Esophagus muscularis mucosa (tissue), 4 donors: ENCODE measurements around the gene GPR27. TPM values are rescaled to one million over a fixed set of nuclear protein-coding genes. Genes with fewer than 3 reads are reported as not detected.

ENCODE experiments used
- DNase-seq: peaks from one replicate; pipeline ENCODE4 v3.0.0-alpha.2; 2017; ENCODE audit errors: extremely low spot score
- H3K27ac ChIP-seq, 4 donors: fragments of 200-600 bp; sonication (generic); replicated peaks in 1 of 4; 1 replicate in 3 of 4; 2 replicates in 1 of 4; pipeline ENCODE4 v1.5.1; 2016 to 2019; ENCODE audit warnings: mild to moderate bottlenecking in 1 of 4
- H3K27me3 ChIP-seq, 4 donors: fragments of 200-600 bp; sonication (generic); one replicate each; pipeline versions ENCODE4 v1.5.1 to v1.6.0; 2016 to 2019
- H3K36me3 ChIP-seq, 4 donors: fragments of 200-600 bp; sonication (generic); one replicate each; pipeline ENCODE4 v1.5.1; 2016 to 2019
- H3K4me1 ChIP-seq, 4 donors: fragments of 200-600 bp; sonication (generic); one replicate each; pipeline ENCODE4 v1.5.1; 2016 to 2019
- H3K4me3 ChIP-seq, 4 donors: fragments of 200-600 bp; sonication (generic); 1 replicate in 2 of 4; 2 replicates in 2 of 4; pipeline ENCODE4 v1.5.1; 2016 to 2019; ENCODE audit warnings: mild to moderate bottlenecking in 4 of 4, moderate library complexity in 1 of 4
- H3K9me3 ChIP-seq, 4 donors: fragments of 200-600 bp; sonication (generic); 1 replicate in 3 of 4; 2 replicates in 1 of 4; pipeline ENCODE4 v1.5.1; 2016 to 2019
- EP300 ChIP-seq: sonication (generic); formaldehyde crosslinking; IDR thresholded peaks from one replicate; pipeline ENCODE4 v1.6.1; 2017; ENCODE audit warnings: antibody characterized with exemption
- POLR2A ChIP-seq: fragments of 450-650 bp; IDR thresholded peaks from one replicate; pipeline ENCODE4 v1.6.1; 2017; ENCODE audit warnings: antibody characterized with exemption, moderate library complexity, mild to moderate bottlenecking, low read depth
- POLR2AphosphoS5 ChIP-seq, 2 donors: sonication (generic); formaldehyde crosslinking; IDR thresholded peaks; one replicate each; pipeline ENCODE4 v1.6.1; 2017; ENCODE audit warnings: antibody characterized with exemption in 2 of 2
- WGBS: methylation state at CpG from one replicate; pipeline ENCODE4 v1.1.5; 2018; 5-methylcytosine and 5-hydroxymethylcytosine counted together
- intact Hi-C: fragments of 100-400 bp; cut with DNase I; formaldehyde crosslinking; loops from one replicate; pipeline ENCODE4 v1.15.1; 2023
- total RNA-seq, 4 donors: library from RNA; depleted of rRNA; stranded (reverse); fragments of >200 nt; gene quantifications; one replicate each; pipeline versions ENCODE4 v1.1.0 to v1.2.1, GENCODE V29; 2016
- TF ChIP-seq, protein P1 (sequence below), 3 experiments: fragments of 200-600 bp in 2 of 3; fragments of 450-650 bp in 1 of 3; sonication (generic) in 2 of 3; IDR thresholded peaks; one replicate each; pipeline ENCODE4 v1.5.1; 2017 to 2019; ENCODE audit warnings: antibody characterized with exemption in 3 of 3, mild to moderate bottlenecking in 2 of 3, moderate library complexity in 1 of 3

Gene GPR27
- total RNA-seq, 4 donors from 2014 or later, result 2.2 to 4.3 (median 2.5) TPM

DNA sequence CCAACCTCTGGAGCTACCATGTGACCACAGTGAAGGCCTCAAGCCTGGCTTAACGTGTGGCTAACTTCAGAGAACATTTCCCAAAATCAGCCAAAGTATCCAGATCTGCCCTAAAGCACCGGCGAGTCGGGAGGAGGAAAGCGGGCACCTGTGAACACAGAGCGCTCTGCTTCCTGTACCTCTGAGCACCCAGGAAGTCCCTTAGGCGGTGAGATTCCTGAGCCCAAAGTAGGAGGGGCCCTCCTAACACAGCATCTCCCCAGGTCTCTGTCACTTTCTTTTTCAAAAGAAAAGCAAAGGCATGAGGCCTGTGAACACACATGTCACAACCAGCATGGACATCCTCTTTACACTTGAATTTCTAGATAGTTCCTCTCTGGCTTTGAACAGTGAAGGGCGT lies 27.5 kb upstream of the GPR27 start:
- TF ChIP-seq, protein P1, sequence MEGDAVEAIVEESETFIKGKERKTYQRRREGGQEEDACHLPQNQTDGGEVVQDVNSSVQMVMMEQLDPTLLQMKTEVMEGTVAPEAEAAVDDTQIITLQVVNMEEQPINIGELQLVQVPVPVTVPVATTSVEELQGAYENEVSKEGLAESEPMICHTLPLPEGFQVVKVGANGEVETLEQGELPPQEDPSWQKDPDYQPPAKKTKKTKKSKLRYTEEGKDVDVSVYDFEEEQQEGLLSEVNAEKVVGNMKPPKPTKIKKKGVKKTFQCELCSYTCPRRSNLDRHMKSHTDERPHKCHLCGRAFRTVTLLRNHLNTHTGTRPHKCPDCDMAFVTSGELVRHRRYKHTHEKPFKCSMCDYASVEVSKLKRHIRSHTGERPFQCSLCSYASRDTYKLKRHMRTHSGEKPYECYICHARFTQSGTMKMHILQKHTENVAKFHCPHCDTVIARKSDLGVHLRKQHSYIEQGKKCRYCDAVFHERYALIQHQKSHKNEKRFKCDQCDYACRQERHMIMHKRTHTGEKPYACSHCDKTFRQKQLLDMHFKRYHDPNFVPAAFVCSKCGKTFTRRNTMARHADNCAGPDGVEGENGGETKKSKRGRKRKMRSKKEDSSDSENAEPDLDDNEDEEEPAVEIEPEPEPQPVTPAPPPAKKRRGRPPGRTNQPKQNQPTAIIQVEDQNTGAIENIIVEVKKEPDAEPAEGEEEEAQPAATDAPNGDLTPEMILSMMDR (IDR thresholded peaks at IDR 0.05), result no peak
- TF ChIP-seq POLR2A (no peak), POLR2AphosphoS5 (IDR thresholded peaks at IDR 0.05) (no peak), EP300 (no peak)
- no peak for DNase-seq
- Histone ChIP-seq H3K4me3 (peak overlapping the region in 3 of 4 donors; percentile 70 to 99 (median 80)), H3K4me1 (peaks cover 19 to 41% (median 29%) of the 10 kb centered on the region in 4 donors), H3K27ac (peak overlapping the region; percentile 76 to 83 (median 80)), H3K27me3 (no peaks in the 10 kb centered on the region), H3K9me3 (no peaks in the 10 kb centered on the region), H3K36me3 (no peaks in the 10 kb centered on the region)
- intact Hi-C loops, result loop anchor here (10.0 kb wide), 1 partner anchor 1099 kb away; no protein-coding TSS in a partner anchor
- WGBS, result 93% methylated on average over 8 of the region's 8 CpGs

DNA sequence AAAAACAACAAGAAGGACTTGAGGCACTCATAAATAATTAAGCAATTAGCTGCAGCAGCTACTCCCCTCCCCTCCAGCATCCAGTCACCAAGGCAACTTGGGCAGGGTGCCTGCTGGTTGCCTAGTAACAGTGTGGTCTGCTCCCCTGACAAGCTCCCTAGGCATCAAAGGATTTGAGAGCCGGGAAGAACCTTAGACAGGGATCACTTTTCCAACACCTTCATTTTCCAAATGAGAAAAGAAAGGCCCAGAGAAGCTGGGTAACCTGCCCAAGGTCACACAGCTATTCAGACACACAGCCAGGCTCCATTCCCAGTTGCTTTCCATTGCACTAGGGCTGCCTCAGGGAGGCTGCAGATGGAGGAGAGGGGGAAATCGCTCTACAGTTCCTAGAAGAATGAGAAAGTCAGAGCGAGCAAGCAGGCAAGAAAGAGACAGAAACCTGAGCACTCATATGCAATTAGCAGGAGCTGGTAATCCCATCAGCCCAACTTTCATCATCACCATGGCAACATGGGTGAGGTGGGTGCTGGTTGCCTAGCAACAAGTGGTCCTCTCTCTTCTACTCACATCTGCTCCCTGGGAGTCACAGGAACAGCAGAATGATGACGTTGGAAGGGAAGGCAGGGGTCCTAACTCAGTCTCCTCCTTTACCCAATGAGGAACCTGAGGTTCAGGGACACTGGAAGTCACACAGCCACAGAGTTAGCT lies 24.9 kb upstream of the GPR27 start:
- no peak overlapping the region for H3K27ac ChIP-seq
- TF ChIP-seq EP300 (no peak), POLR2A (no peak), POLR2AphosphoS5 (IDR thresholded peaks at IDR 0.05) (no peak)
- TF ChIP-seq, protein P1 (IDR thresholded peaks at IDR 0.05), result no peak
- WGBS, result 80% methylated on average over 4 of the region's 4 CpGs
- no peak overlapping the region for H3K4me3 ChIP-seq
- DNase-seq, result peak; percentile 45
- H3K27me3 ChIP-seq, result no peaks in the 10 kb centered on the region
- intact Hi-C loops, result loop anchor here (10.0 kb wide), 1 partner anchor 1096 kb away; no protein-coding TSS in a partner anchor
- H3K9me3 ChIP-seq, result no peaks in the 10 kb centered on the region
- peaks cover 17 to 22% (median 22%) of the 10 kb centered on the region in 4 donors for H3K4me1 ChIP-seq
- no peaks in the 10 kb centered on the region for H3K36me3 ChIP-seq

DNA sequence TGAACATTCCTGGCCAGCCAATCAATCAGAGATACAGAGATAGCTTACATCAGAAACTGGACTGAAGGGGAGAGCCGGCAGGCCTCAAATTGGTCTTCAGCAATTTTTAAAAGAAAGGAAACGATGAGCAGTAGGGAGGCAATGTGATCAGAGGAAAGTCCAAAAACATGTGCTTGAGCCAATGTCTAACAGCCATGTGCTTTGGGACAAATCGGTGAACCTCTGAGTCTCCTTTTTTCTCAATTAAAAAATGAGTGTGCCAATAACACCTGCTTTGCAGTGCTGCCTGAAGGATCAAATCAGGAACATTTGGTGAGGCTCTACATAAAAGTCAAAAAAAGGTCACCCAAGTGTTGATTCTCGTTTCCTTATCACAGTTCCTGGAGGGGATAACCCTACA lies 21.0 kb upstream of the GPR27 start:
- no peak for DNase-seq
- intact Hi-C loops, result no loop called here
- 84% methylated on average over 4 of the region's 4 CpGs for WGBS
- Histone ChIP-seq H3K4me3 (no peak overlapping the region), H3K9me3 (no peaks in the 10 kb centered on the region), H3K36me3 (no peaks in the 10 kb centered on the region), H3K27me3 (no peaks in the 10 kb centered on the region), H3K27ac (no peak overlapping the region), H3K4me1 (peaks cover 0 to 6% (median 4%) of the 10 kb centered on the region in 4 donors)
- TF ChIP-seq, protein P1 (IDR thresholded peaks at IDR 0.05), result no peak
- TF ChIP-seq POLR2AphosphoS5 (IDR thresholded peaks at IDR 0.05) (no peak), EP300 (no peak), POLR2A (no peak)

DNA sequence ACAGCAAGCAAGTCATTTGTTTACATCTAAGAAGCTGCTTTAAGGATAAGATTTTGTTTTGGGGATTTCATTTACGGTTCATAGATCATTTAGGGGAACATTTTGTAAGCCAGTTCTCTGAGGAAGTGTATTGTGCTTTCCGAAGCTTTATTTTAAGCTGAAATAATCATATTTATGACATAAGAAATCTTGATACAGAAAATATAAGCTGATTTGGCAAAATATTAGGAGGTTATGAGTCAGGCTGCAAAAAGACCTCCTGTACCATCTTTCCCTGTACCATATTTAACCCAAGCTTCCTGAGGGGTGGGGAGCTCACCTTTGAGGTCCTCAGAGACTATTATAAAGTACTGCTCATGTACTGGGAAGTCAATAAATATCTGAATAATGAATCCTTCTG lies 20.3 kb upstream of the GPR27 start:
- no peaks in the 10 kb centered on the region for H3K9me3 ChIP-seq
- 93% methylated on average over 2 of the region's 2 CpGs for WGBS
- intact Hi-C loops, result no loop called here

More for the DNA sequence above, 20.3 kb upstream of the GPR27 start:
- no peak for DNase-seq
- Histone ChIP-seq H3K36me3 (no peaks in the 10 kb centered on the region), H3K27ac (no peak overlapping the region), H3K27me3 (no peaks in the 10 kb centered on the region), H3K4me3 (no peak overlapping the region), H3K4me1 (peaks cover 0 to 6% (median 4%) of the 10 kb centered on the region in 4 donors)
- TF ChIP-seq EP300 (no peak), POLR2A (no peak), POLR2AphosphoS5 (IDR thresholded peaks at IDR 0.05) (no peak)
- TF ChIP-seq, protein P1 (IDR thresholded peaks at IDR 0.05), result no peak
